Kidney epithelial cell (primary cell): ENCODE data around the gene WDR45. TPM values are rescaled to one million over a fixed set of nuclear protein-coding genes. Genes with fewer than 3 reads are reported as not detected.

Experiments used
- DNase-seq: peaks from one replicate; pipeline ENCODE4 v3.0.0-alpha.2; 2010; ENCODE audit warnings: low read depth
- H3K27me3 ChIP-seq: 2 replicates; pipeline ENCODE4 v1.6.0; 2011; ENCODE audit warnings: low read length; ENCODE audit not compliant: control insufficient read depth, insufficient read depth
- H3K36me3 ChIP-seq: 2 replicates; pipeline ENCODE4 v1.5.1; 2011; ENCODE audit warnings: low read length; ENCODE audit not compliant: control insufficient read depth, insufficient read depth
- H3K4me3 ChIP-seq: 2 replicates; pipeline ENCODE4 v1.5.1; 2011; ENCODE audit warnings: low read depth, mild to moderate bottlenecking, control low read depth, low read length
- CTCF ChIP-seq: IDR thresholded peaks from 2 replicates; pipeline ENCODE4 v1.5.1; 2011; ENCODE audit warnings: mild to moderate bottlenecking, moderate library complexity, low read length, control low read depth, inconsistent platforms; ENCODE audit not compliant: insufficient read depth, poor library complexity, severe bottlenecking
- total RNA-seq: library from RNA; depleted of rRNA; stranded (reverse); fragments of >200 nt; gene quantifications from 2 replicates; pipeline ENCODE4 v1.2.3, GENCODE V29; 2015

The WDR45 gene
- total RNA-seq, 1 donor from 2014 or later, result 117 TPM

- no peak for DNase-seq
- no peaks in the 10 kb centered on the region for H3K27me3 ChIP-seq
- H3K4me3 ChIP-seq, result no peak overlapping the region
- no peak for TF ChIP-seq CTCF
- no peaks in the 10 kb centered on the region for H3K36me3 ChIP-seq
Measured at GRCh38 chrX:49096419-49096818, 16.7 kb upstream of the WDR45 start.

- Histone ChIP-seq H3K27me3 (no peaks in the 10 kb centered on the region), H3K36me3 (no peaks in the 10 kb centered on the region), H3K4me3 (no peak overlapping the region)
- TF ChIP-seq CTCF, result no peak
- no peak for DNase-seq
Measured at GRCh38 chrX:49089553-49089952, 9.9 kb upstream of the WDR45 start.

GRCh38 chrX:49082271-49082871 is 2.7 kb upstream of the WDR45 start:
- no peak overlapping the region for H3K4me3 ChIP-seq
- no peak for TF ChIP-seq CTCF
- DNase-seq, result no peak

GRCh38 chrX:49077941-49078340 is 1.7 kb downstream of the WDR45 start:
- Histone ChIP-seq H3K36me3 (no peaks in the 10 kb centered on the region), H3K27me3 (no peaks in the 10 kb centered on the region), H3K4me3 (no peak overlapping the region)
- no peak for TF ChIP-seq CTCF
- DNase-seq, result no peak

More at GRCh38 chrX:49082271-49082871, 2.7 kb upstream of the WDR45 start:
- no peaks in the 10 kb centered on the region for H3K27me3 ChIP-seq
- no peaks in the 10 kb centered on the region for H3K36me3 ChIP-seq

- Histone ChIP-seq H3K4me3 (no peak overlapping the region), H3K36me3 (no peaks in the 10 kb centered on the region)
- no peak for TF ChIP-seq CTCF
Measured at GRCh38 chrX:49075347-49075746, 4.3 kb downstream of the WDR45 start.

More at GRCh38 chrX:49075347-49075746, 4.3 kb downstream of the WDR45 start:
- no peak for DNase-seq
- H3K27me3 ChIP-seq, result no peaks in the 10 kb centered on the region
